Activated T-helper 1 cell treated with anti-CD3 and anti-CD28 coated beads, Interleukin-12 subunit alpha, Interleukin-12 subunit beta, Interleukin-2, Interleukin-4 antibody, amounts not matched to agents 30 ng/mL and 10 ng/mL and 1 ng/mL, durations not matched to agents 14 hours and 24 hours and 36 hours (primary cell): ENCODE results near the gene TEX14. TPM values are rescaled to one million over a fixed set of nuclear protein-coding genes. Genes with fewer than 3 reads are reported as not detected.
"Not testable (repeated sequence)": the region's sequence is repeated elsewhere in the genome, so short reads cannot be mapped to it uniquely, and the experiment has no call there.

Experiments used
- DNase-seq: peaks from one replicate; pipeline ENCODE4 v3.0.0; 2021; ENCODE audit warnings: low spot score
- H3K27ac Mint-ChIP-seq: one replicate; pipeline ENCODE4 v1.8.0; 2021; ENCODE audit warnings: mild to moderate bottlenecking, mixed read lengths
- H3K27me3 Mint-ChIP-seq: one replicate; pipeline ENCODE4 v1.8.0; 2022; ENCODE audit warnings: mild to moderate bottlenecking, moderate library complexity, mixed read lengths; ENCODE audit not compliant: insufficient read depth
- H3K36me3 Mint-ChIP-seq: one replicate; pipeline ENCODE4 v1.8.0; 2021; ENCODE audit warnings: low read depth, mixed read lengths
- H3K4me1 Mint-ChIP-seq: one replicate; pipeline ENCODE4 v1.8.0; 2021; ENCODE audit warnings: low read depth, mixed read lengths
- H3K4me3 Mint-ChIP-seq: one replicate; pipeline ENCODE4 v1.8.0; 2021; ENCODE audit warnings: mild to moderate bottlenecking, moderate library complexity, mixed read lengths
- H3K9me3 Mint-ChIP-seq: one replicate; pipeline ENCODE4 v1.8.0; 2021; ENCODE audit warnings: mixed read lengths
- intact Hi-C: fragments of 100-400 bp; cut with micrococcal nuclease; formaldehyde crosslinking; loops from one replicate; pipeline ENCODE4 v1.15.1; 2024
- total RNA-seq: library from RNA; stranded (reverse); gene quantifications from 2 replicates; pipeline ENCODE4 v1.2.3, GENCODE V29; 2022

The TEX14 gene
- total RNA-seq, 1 donor from 2014 or later, result 0.13 TPM

DNA sequence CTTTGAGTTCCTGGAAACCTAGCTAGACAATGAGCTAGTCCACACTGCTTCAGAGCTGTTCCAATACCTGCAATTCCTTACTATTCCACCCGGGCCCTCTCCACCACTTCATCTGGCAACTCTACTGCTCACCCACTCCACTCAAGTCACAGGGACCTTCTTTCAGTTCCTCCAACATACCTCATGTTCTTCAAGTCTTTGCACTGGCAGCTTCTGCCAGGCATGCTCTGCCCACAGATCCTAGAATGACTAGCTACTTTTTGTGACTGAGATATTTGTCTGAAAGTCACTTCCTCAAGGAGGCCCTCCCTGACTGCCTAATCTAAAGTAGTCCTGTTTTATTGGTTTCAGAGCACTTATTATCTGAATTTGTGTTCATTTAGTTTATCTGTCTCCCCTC lies 86.4 kb downstream of the TEX14 start:
- Mint-ChIP-seq H3K36me3 (no peaks in the 10 kb centered on the region), H3K27me3 (no peaks in the 10 kb centered on the region)

DNA sequence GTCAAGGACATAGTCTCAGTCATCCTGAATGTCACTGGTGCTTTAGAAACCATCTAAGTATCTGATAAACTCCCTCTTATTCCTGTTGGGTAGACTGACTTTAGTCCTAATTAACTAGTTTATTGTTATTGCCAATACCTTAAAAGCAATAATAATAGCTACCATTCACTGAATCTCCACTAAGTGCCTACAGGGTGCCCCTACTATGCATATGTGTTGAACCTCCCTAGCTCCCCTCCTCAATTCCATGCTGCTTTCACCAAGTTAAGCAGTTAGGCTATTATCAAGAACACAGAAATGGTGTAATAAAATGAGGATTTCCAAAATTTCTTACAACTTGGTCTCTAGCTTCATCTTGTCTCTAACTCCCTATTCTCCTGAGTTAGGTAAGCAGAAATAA lies 89.9 kb downstream of the TEX14 start:
- intact Hi-C loops, result no loop called here
- H3K27me3 Mint-ChIP-seq, result no peaks in the 10 kb centered on the region
- no peak for DNase-seq
- H3K4me1 Mint-ChIP-seq, result peaks cover 10% of the 10 kb centered on the region
- no peaks in the 10 kb centered on the region for H3K36me3 Mint-ChIP-seq
- no peaks in the 10 kb centered on the region for H3K9me3 Mint-ChIP-seq
- H3K27ac Mint-ChIP-seq, result no peak overlapping the region
- H3K4me3 Mint-ChIP-seq, result no peak overlapping the region

More for the DNA sequence above, 86.4 kb downstream of the TEX14 start:
- no peak overlapping the region for H3K27ac Mint-ChIP-seq
- DNase-seq, result no peak
- intact Hi-C loops, result no loop called here
- no peaks in the 10 kb centered on the region for H3K9me3 Mint-ChIP-seq
- H3K4me3 Mint-ChIP-seq, result no peak overlapping the region
- H3K4me1 Mint-ChIP-seq, result peaks cover 10% of the 10 kb centered on the region

DNA sequence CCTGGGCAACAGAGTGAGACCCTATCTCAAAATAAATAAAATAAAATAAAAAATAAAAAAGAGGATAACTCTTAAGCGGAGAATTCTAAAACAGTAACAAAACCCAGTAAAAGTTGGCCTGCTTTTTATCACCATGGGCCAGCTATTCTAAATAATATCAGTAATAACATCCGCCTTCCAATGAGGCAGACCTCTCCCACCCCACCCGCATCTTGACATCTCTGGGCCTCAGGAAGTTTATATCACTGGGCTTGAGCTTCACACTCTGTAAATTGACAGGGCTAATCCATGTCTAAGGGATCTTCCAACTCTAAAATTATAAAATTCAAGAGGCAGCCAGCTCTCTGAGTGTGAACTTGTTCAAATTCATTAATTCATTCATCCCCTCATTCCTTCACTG lies 94.5 kb downstream of the TEX14 start:
- H3K27ac Mint-ChIP-seq, result no peak overlapping the region
- no peak for DNase-seq
- H3K27me3 Mint-ChIP-seq, result peaks cover 3% of the 10 kb centered on the region
- intact Hi-C loops, result no loop called here
- no peaks in the 10 kb centered on the region for H3K36me3 Mint-ChIP-seq
- no peak overlapping the region for H3K4me3 Mint-ChIP-seq
- H3K9me3 Mint-ChIP-seq, result no peaks in the 10 kb centered on the region
- H3K4me1 Mint-ChIP-seq, result no peaks in the 10 kb centered on the region

DNA sequence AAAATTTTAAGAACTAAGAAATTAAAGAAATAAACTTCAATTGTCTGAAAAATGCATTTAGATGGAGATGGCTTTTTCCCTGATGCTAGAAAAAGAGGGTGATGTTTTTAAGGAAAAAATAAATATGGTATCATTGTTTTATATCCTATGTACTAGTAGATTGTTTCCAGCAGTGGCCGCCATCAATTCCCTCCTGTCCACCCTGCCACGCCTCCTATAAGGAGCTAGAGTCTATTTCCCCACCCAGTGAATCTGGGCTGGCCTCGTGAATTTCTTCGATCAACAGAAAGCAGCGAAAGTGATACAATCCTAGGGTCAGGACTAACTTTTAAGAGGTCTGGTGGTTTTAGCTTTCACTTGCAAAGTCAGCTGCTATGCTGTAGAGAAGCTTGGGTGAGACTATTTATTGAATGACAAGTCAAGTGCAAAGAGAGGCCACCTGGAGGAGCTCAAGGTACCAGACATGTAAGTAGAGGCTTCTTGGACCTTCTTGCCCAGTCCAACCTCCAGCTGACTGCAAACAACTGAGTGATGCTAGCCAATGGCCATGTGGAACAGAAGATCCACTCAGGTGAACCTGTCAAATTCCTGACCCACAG lies 96.6 kb downstream of the TEX14 start:
- intact Hi-C loops, result no loop called here
- Mint-ChIP-seq H3K27me3 (peaks cover 3% of the 10 kb centered on the region), H3K4me3 (no peak overlapping the region), H3K4me1 (no peaks in the 10 kb centered on the region), H3K9me3 (no peaks in the 10 kb centered on the region), H3K36me3 (no peaks in the 10 kb centered on the region), H3K27ac (no peak overlapping the region)
- no peak for DNase-seq

DNA sequence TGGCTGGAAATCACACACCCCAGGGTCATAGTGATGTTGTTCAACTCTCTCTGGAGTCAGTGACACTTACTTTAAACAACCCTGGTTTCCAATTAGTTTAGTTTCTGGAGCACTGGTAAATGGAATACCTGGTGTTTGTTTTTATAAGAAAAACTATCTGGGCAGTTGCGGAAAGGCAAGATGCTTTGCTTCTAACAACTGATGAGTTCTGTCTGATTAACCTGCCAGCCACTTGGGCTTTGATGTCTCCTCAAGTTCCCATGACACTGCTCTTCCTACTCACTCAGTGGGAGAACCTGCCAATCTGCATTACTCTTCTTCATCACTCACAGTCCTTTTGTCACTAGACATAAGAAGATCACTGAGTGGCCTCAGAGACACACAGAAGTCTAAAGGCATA lies 98.7 kb downstream of the TEX14 start:
- Mint-ChIP-seq H3K27me3 (peaks cover 3% of the 10 kb centered on the region), H3K4me1 (no peaks in the 10 kb centered on the region)

DNA sequence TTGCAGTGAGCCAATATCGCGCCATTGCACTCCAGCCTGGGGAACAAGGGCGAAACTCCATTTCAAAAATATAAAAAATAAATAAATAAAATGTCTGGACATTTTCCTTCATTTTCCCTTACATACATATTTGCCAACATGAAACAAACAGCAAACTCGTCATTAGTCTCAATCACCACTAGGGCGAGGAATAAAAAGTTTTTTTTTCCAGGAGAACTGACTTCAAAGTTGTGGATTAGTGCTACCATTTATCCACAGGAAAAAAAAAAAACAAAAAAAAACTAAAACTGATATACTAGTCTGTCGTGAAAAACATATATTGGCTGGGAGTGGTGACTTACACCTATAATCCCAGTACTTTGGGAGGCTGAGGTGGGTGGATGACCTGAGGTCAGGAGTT lies 100.4 kb downstream of the TEX14 start:
- Mint-ChIP-seq H3K4me1 (no peaks in the 10 kb centered on the region), H3K27me3 (peaks cover 3% of the 10 kb centered on the region), H3K4me3 (no peak overlapping the region), H3K36me3 (no peaks in the 10 kb centered on the region), H3K9me3 (no peaks in the 10 kb centered on the region), H3K27ac (no peak overlapping the region)
- intact Hi-C loops, result no loop called here
- no peak for DNase-seq

More for the DNA sequence above, 98.7 kb downstream of the TEX14 start:
- H3K36me3 Mint-ChIP-seq, result no peaks in the 10 kb centered on the region
- no peak overlapping the region for H3K4me3 Mint-ChIP-seq
- no peak for DNase-seq
- H3K27ac Mint-ChIP-seq, result no peak overlapping the region
- intact Hi-C loops, result no loop called here
- H3K9me3 Mint-ChIP-seq, result no peaks in the 10 kb centered on the region

DNA sequence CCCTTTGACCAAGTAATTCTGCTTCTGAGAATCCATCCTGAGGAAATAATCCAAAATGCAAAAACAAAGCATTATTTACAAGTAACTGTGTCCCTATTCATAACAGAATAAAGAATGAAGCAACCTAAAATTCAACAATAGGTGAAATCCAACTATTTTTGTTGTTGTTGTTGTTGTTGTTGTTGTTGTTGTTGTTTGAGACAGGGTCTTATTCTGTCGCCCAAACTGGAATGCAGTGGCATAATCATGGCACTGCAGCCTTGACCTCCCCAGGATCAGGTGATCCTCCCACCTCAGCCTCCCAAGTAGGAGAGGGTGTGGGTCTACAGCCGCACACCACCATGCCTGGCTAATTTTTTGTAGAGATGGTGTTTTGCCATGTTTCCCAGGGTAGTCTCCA lies 101.5 kb downstream of the TEX14 start:
- no peak overlapping the region for H3K27ac Mint-ChIP-seq
- H3K27me3 Mint-ChIP-seq, result peaks cover 3% of the 10 kb centered on the region
- H3K9me3 Mint-ChIP-seq, result no peaks in the 10 kb centered on the region
- intact Hi-C loops, result no loop called here
- no peaks in the 10 kb centered on the region for H3K4me1 Mint-ChIP-seq
- no peak overlapping the region for H3K4me3 Mint-ChIP-seq
- H3K36me3 Mint-ChIP-seq, result no peaks in the 10 kb centered on the region
- DNase-seq, result no peak

DNA sequence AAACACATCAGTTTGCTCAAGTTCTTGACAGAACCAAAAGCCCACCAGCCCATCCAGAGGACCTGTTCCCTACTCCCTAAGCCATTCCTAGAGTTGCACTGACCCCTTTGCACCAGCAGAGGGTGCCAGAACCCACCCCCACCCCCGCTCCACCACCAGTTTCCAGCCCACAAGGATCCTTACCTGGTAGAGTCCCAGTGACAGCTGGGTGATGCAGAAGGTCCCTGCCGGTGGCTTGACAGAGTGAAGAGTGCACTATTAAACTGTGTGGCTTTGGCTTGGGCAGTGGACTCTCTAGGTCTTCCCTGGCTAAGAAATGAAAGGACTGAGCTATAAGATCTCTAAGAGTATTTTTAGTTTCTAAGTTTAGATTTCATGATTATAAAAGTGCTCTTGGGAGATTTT lies 104.1 kb downstream of the TEX14 start:
- H3K36me3 Mint-ChIP-seq, result no peaks in the 10 kb centered on the region
- no peaks in the 10 kb centered on the region for H3K9me3 Mint-ChIP-seq
- H3K4me1 Mint-ChIP-seq, result no peaks in the 10 kb centered on the region
- DNase-seq, result peak; percentile 15
- peaks cover 2% of the 10 kb centered on the region for H3K27me3 Mint-ChIP-seq
- H3K27ac Mint-ChIP-seq, result no peak overlapping the region
- intact Hi-C loops, result loop anchor here (1.0 to 5.0 kb wide), 6 partner anchors 44 to 418 kb away; no protein-coding TSS in a partner anchor
- no peak overlapping the region for H3K4me3 Mint-ChIP-seq

DNA sequence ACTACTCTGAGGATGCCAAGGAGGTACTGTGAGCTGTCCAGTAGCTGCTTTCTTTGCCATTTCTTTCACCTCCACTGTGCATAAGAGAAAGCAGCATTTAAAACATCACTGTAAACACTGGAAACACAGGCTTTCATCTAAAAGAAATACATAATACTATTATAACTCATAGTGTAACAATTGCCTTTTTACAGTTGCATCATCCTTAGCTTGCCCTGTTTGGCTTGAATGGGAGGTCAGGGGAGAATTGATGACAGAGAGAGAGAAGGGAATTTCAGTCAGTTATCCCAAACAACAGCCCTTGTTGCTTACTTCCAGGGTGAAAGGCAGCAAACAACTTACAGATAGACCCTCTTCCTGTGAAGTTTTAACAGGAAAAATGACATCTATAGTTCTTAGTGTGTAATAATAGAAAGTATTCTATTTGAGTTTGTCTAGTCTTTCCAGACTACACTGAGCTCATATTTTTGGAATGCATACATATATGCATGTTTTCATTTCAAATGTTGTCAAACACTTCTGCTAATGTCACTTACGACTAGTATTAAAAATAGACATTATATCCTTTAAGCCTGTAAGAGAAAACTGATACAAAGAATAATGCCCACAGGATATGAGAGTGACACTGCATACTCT lies 105.7 kb downstream of the TEX14 start:
- H3K36me3 Mint-ChIP-seq, result no peaks in the 10 kb centered on the region
- no peaks in the 10 kb centered on the region for H3K4me1 Mint-ChIP-seq
- peaks cover 2% of the 10 kb centered on the region for H3K27me3 Mint-ChIP-seq
- H3K4me3 Mint-ChIP-seq, result no peak overlapping the region
- DNase-seq, result no peak
- no peak overlapping the region for H3K27ac Mint-ChIP-seq
- no peaks in the 10 kb centered on the region for H3K9me3 Mint-ChIP-seq
- intact Hi-C loops, result loop anchor here (2.0 to 5.0 kb wide), 2 partner anchors 67 to 121 kb away; no protein-coding TSS in a partner anchor

DNA sequence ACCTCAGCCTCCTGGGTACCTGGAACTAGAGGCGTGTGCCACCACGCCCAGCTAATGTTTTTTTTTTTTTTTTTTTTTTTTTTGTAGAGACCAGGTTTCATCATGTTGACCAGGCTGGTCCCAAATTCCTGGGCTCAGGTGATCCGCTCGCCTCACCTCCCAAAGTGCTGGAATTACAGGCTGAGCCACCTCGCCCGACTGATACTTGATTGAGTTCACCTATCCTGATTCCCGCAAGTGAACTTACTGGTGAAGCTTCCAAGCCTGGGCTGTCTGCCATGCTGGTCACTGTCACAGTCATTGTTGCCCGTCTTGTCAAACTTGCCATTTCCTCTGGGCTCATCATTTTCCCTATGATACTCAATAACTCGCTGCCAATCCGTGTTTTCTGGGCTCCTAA lies 106.3 kb downstream of the TEX14 start:
- intact Hi-C loops, result loop anchor here (5.0 kb wide), 1 partner anchor 122 kb away; no protein-coding TSS in a partner anchor
- Mint-ChIP-seq H3K9me3 (no peaks in the 10 kb centered on the region), H3K4me3 (no peak overlapping the region), H3K4me1 (no peaks in the 10 kb centered on the region), H3K27ac (no peak overlapping the region), H3K36me3 (no peaks in the 10 kb centered on the region), H3K27me3 (peaks cover 2% of the 10 kb centered on the region)
- DNase-seq, result no peak

DNA sequence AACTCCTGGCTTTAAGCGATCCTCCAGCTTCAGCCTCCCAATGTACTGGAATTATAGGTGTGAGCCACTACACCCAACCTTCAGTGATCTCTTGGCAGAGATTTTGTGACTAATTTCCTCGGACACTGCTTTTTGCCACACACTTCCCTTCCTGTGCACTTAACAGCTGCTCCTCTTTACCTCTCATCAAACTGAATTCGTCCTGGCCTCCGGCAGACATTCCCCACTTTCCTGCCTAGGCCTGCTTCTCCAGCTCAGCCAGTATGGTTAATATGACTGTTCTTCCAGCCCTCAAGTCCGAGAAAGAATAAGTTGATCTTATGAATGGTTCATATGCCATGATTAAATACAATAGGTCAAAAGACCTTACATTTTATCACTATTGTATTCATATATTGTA lies 108.4 kb downstream of the TEX14 start:
- Mint-ChIP-seq H3K27ac (no peak overlapping the region), H3K4me1 (no peaks in the 10 kb centered on the region), H3K36me3 (no peaks in the 10 kb centered on the region), H3K9me3 (no peaks in the 10 kb centered on the region), H3K4me3 (no peak overlapping the region), H3K27me3 (peaks cover 4% of the 10 kb centered on the region)
- no peak for DNase-seq
- intact Hi-C loops, result no loop called here

DNA sequence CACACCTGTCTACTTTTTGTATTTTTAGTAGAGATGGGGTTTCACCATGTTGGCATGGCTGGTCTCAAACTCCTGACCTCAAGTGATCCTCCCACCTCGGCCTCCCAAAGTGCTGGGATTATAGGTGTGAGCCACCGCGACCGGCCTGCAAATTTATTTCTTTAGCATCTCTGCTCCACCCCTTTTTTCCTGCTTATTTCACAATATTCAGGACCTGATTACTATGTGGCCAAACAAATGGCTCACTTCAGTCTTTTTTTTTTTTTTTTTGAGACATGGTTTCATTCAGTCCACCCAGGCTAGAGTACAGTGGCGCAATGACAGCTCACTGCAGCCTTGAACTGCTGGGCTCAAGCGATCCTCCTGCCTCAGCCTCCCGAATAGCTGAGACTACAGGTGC lies 109.1 kb downstream of the TEX14 start:
- intact Hi-C loops, H3K4me3 Mint-ChIP-seq, H3K9me3 Mint-ChIP-seq, H3K36me3 Mint-ChIP-seq, H3K27ac Mint-ChIP-seq, DNase-seq, H3K4me1 Mint-ChIP-seq, H3K27me3 Mint-ChIP-seq: not testable (repeated sequence)

DNA sequence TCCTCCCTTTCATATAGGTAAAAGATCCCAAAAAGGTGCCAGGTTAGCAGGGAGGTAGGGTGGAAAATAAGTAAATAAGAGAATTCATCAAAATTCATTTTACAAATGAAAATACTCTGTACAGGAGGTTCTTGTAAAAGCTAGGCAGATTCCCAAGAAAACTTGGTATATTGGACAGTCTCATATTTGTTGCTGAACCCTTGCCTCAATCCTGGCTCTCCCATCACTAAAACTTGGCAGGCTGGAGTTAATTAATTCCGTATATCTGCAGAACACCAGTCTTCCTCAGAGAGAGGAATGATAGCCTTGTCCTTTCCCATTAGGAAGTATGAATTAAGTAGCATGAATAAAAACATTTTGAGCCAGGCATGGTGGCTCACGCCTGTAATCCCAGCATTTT lies 111.2 kb downstream of the TEX14 start:
- no peaks in the 10 kb centered on the region for H3K36me3 Mint-ChIP-seq
- peaks cover 4% of the 10 kb centered on the region for H3K27me3 Mint-ChIP-seq
- intact Hi-C loops, result no loop called here
- H3K4me1 Mint-ChIP-seq, result no peaks in the 10 kb centered on the region
- no peak for DNase-seq
- no peaks in the 10 kb centered on the region for H3K9me3 Mint-ChIP-seq
- no peak overlapping the region for H3K27ac Mint-ChIP-seq
- H3K4me3 Mint-ChIP-seq, result no peak overlapping the region
